ENCODE measurements around the gene CDHR5.
A peak's percentile ranks its signal among the peaks of the same experiment; 100 is the strongest.
"Not testable (repeated sequence)": the region's sequence is repeated elsewhere in the genome, so short reads cannot be mapped to it uniquely, and the experiment has no call there.

Gene CDHR5

DNA sequence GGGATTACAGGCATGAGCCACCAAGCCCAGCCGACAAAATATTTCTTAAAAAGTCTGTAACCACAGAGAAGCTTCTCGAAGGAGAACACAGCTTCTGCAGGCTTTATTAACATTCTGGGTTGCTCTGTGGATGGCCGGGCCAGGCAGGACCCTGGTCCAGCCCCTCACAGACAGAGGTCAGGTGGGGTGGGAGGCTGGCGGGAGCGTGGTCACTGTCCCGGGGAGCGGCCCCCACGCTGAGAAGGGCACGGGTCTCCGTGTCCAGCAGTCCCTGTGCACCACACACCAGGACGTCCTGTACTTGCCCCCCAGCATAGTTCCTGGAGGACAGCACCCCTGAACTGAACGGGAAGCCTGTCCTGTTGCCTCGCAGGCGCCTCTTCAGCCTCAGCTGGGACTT lies 31.7 kb upstream of the CDHR5 start:
- CTCF ChIA-PET: no interaction called here
- H3K27ac ChIP-seq: peak overlapping the region; percentile 87; the same call in 1 of the 2 replicates
- no peak for DNase-seq (ENCODE audit: low spot score)
- POLR2A ChIA-PET (ENCODE audit: low non-redundant PET): interaction anchor here (0.7 kb wide), 1 partner anchor 20 kb away, joined by 3 read pairs; no protein-coding TSS in a partner anchor
- TF ChIP-seq CTCF (conservative IDR thresholded peaks at IDR 0.05; ENCODE audit: low read depth): no peak

DNA sequence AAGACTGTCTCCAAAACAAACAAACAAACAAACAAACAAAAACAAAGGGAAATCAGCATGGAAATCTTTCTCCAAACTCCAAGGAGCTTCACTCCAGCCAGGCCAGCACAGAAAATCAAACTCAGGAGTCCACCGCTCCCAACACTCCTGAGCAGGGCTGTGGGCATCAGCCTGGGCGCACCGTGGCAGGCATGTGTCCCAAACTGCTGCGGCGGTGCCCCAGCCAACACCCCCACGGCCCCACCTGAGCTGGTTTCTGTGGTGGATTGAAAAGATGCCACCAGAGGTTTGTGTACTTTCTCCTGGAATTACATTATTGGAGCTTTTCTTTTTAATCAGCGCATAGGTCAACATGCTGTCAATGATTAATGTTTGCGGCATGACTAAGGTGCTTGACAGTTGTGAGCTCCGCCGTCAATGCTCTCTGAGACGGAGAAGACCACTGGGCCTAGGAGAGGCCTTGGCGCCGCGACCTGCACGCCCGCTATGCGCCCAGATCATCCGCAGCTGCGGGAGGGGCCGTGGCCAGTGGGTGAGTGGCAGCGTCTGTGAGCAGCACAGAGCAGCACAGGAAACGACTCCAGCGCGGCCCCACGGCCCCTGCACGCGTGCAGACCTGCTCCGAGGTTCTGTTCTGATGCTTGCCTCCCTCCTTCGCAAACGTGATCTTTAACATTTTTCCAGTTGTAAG lies 30.4 kb upstream of the CDHR5 start:
- peak overlapping the region; percentile 87 for H3K27ac ChIP-seq
- POLR2A ChIA-PET (ENCODE audit: low non-redundant PET): interaction anchor here (0.6 kb wide), 1 partner anchor 46 kb away, joined by 4 read pairs; no protein-coding TSS in a partner anchor
- DNase-seq (ENCODE audit: low spot score): no peak
- CTCF ChIA-PET: interaction anchor here (0.6 to 0.7 kb wide), 2 partner anchors 25 to 30 kb away, joined by 3 read pairs; no protein-coding TSS in a partner anchor
- no peak for TF ChIP-seq CTCF (conservative IDR thresholded peaks at IDR 0.05; ENCODE audit: low read depth)

DNA sequence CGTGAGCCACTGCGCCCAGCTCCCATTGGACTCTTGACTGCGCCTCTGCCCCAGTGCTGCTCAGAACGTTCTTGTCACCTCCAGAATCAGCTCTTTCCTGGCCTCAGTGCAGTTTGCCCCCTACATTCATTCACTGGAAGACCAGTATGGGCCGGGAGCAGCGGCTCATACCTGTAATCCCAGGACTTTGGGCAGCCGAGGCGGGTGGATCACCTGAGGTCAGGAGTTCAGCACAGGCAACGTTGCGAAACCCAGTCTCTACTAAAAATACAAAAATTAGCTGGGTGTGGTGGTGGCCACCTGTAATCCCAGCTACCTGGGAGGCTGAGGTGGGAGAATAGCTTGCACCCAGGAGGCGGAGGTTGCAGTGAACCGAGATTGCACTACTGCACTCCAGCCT lies 29.7 kb upstream of the CDHR5 start:
- H3K27ac ChIP-seq: peak overlapping the region; percentile 87
- DNase-seq (ENCODE audit: low spot score); CTCF ChIA-PET: not testable (repeated sequence)
- POLR2A ChIA-PET (ENCODE audit: low non-redundant PET): interaction anchor here (0.6 kb wide), 1 partner anchor 47 kb away, joined by 4 read pairs; no protein-coding TSS in a partner anchor

GRCh38 chr11:653837-654236 lies 29.1 kb upstream of the CDHR5 start:
- ChIA-PET POLR2A (ENCODE audit: low non-redundant PET) (no interaction called here), CTCF (no interaction called here)
- no peak for TF ChIP-seq CTCF (conservative IDR thresholded peaks at IDR 0.05; ENCODE audit: low read depth)
- H3K27ac ChIP-seq: no peak overlapping the region
- DNase-seq (ENCODE audit: low spot score): no peak

GRCh38 chr11:653136-653535 lies 28.4 kb upstream of the CDHR5 start:
- POLR2A ChIA-PET (ENCODE audit: low non-redundant PET); H3K27ac ChIP-seq; CTCF ChIA-PET; DNase-seq (ENCODE audit: low spot score): not testable (repeated sequence)

DNA sequence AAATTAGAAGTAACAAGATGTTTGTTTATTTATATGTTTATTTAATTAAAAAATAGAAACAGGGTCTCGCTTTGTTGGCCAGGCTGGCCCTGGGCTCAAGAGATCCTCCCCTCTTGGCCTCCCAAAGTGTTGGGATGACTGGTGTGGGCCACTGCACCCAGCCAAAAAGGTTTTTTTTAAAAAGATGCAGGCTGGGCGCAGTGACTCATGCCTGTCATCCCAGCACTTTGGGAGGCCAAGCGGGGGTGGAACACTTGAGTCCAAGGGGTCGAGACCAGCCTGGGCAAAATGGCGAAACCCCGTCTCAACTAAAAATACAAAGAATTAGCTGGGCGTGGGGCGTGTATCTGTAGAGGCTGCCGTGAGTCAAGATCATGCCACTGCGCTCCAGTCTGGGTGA lies 25.7 kb upstream of the CDHR5 start:
- no peak for TF ChIP-seq CTCF (conservative IDR thresholded peaks at IDR 0.05; ENCODE audit: low read depth)
- CTCF ChIA-PET: no interaction called here
- DNase-seq (ENCODE audit: low spot score): no peak
- H3K27ac ChIP-seq: 0 out of 2 replicates have a peak overlapping the region, but pooled peaks have one; percentile 9
- POLR2A ChIA-PET (ENCODE audit: low non-redundant PET): no interaction called here

GRCh38 chr11:647672-648158 lies 23.0 kb upstream of the CDHR5 start:
- POLR2A ChIA-PET (ENCODE audit: low non-redundant PET); DNase-seq (ENCODE audit: low spot score); CTCF ChIA-PET: not testable (repeated sequence)
- H3K27ac ChIP-seq: peak overlapping the region; percentile 27; the same call in 1 of the 2 replicates

GRCh38 chr11:646214-646613 lies 21.5 kb upstream of the CDHR5 start:
- DNase-seq (ENCODE audit: low spot score): no peak
- CTCF ChIA-PET: interaction anchor here (1.5 kb wide), 1 partner anchor 106 kb away, joined by 4 read pairs; no protein-coding TSS in a partner anchor
- H3K27ac ChIP-seq: peak overlapping the region; percentile 68; the same call in 1 of the 2 replicates
- TF ChIP-seq CTCF (conservative IDR thresholded peaks at IDR 0.05; ENCODE audit: low read depth): no peak
- POLR2A ChIA-PET (ENCODE audit: low non-redundant PET): no interaction called here

Data from RWPE1 (cell line).